Measurements from ENCODE around the gene ARHGEF33.
"Not testable (repeated sequence)": the region's sequence is repeated elsewhere in the genome, so short reads cannot be mapped to it uniquely, and the experiment has no call there.

DNA sequence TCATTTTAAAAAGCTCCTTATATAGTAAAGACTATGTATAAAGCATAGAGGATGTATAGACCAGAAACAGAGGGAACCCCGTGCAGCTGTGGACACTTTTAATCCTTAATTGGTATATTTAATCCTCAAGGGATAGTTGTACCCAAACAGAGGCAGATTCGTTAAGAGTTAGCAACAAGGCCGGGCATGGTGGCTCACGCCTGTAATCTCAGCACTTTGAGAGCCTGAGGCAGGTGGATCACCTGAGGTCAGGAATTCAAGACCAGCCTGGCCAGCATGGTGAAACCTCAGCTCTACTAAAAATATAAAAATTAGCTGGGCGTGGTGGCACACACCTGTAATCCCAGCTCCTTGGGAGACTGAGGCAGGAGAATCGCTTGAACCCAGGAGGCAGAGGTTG is 46.8 kb downstream of the ARHGEF33 start:
- TF ChIP-seq, protein P1, sequence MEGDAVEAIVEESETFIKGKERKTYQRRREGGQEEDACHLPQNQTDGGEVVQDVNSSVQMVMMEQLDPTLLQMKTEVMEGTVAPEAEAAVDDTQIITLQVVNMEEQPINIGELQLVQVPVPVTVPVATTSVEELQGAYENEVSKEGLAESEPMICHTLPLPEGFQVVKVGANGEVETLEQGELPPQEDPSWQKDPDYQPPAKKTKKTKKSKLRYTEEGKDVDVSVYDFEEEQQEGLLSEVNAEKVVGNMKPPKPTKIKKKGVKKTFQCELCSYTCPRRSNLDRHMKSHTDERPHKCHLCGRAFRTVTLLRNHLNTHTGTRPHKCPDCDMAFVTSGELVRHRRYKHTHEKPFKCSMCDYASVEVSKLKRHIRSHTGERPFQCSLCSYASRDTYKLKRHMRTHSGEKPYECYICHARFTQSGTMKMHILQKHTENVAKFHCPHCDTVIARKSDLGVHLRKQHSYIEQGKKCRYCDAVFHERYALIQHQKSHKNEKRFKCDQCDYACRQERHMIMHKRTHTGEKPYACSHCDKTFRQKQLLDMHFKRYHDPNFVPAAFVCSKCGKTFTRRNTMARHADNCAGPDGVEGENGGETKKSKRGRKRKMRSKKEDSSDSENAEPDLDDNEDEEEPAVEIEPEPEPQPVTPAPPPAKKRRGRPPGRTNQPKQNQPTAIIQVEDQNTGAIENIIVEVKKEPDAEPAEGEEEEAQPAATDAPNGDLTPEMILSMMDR (IDR thresholded peaks at IDR 0.05): not testable (repeated sequence)
- TF ChIP-seq POLR2AphosphoS5 (IDR thresholded peaks at IDR 0.05); POLR2A (IDR thresholded peaks at IDR 0.05; ENCODE audit: low read depth): not testable (repeated sequence)
